ENCODE measurements around the gene SPIN1.
A peak's percentile ranks its signal among the peaks of the same experiment; 100 is the strongest.
"Not testable (repeated sequence)": the region's sequence is repeated elsewhere in the genome, so short reads cannot be mapped to it uniquely, and the experiment has no call there.

Gene SPIN1

DNA sequence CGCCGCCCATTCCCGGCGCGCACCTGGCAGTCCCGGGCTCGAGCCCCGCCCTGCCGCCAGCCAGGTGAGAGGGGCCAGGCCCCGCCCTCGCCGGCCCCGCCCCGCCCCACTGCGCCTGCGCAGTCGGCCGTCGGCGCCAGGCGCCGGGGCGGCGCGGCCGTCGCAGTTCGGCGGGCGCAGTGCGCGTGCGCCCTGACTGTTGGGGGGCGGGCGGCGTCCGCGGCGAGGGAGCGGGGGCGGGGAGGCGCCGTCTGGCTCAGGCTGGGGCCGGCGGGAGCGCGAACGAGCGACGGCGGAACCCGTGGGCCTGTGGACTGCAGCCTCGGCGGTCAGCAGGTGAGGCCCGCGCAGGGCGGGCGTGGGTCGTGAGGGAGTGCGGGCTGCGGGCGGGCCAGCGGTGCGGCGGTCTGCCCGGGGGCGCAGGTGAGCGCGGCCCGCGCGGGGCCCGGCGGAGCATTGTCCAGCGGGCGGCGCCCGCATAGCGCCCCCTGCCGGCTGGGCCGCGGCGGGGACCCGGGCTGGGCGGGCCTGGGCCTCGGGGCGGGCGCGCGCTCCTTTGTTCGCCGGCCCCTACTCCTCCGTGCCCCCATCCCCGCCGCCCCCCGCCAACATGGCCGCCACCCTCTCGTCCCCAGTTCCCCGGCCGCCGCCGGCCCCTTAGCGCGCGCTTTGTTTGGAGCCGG lies at the start of gene SPIN1:
TSS of gene SPIN1 (plus strand) at position 242 of the 683 bp plus-strand sequence. CDS start 38,096 bp downstream, outside the sequence.
- in situ Hi-C loops (cut with MboI; ENCODE audit: low pct_unique_long_range_greater_than_20kb, low sequenced_read_pairs) = loop anchor here (25.0 kb wide), 1 partner anchor 101 kb away; no protein-coding TSS in a partner anchor
- DNase-seq = peak; percentile 32

DNA sequence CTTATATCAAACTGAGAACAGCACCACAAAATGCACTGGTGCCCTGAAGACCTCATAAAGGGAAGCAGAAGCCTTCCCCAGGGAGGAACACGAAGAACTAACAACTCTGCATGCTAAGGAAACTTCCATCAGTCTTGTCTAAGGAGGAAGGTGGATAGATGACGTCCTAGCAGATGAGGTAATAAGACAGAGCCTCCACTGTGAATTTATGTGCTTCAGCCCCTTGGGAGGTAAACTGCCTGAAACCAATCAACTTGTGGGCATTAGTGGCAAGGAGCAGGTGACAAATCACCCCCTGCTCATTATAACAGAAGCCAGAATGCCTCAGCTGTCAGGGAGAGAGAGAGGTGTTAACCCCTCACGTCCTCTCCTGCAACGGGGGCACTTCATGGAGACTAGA lies 48.9 kb upstream of the SPIN1 start:
- in situ Hi-C loops (cut with MboI; ENCODE audit: low pct_unique_long_range_greater_than_20kb, low sequenced_read_pairs) = no loop called here
- peak; percentile 49 for DNase-seq

DNA sequence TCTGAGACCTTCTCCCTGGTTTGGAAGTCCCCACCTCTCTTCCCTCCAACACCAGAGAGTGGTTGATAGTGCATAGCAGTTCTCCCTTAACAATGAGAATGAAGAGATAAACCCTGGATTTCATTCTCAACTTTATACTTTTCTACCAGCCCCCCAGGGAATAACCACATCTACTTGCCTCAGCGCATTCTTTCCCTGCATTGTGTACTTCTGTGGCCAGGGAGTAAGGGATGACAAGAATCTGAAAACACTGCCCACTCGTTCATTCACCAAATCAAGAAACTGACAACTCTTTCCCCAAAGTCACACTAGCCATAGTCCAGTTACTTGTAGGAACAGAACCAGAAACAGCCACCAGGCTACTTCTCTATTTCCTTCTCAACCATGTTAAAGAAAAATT lies 46.0 kb upstream of the SPIN1 start:
- DNase-seq = no peak
- in situ Hi-C loops (cut with MboI; ENCODE audit: low pct_unique_long_range_greater_than_20kb, low sequenced_read_pairs) = no loop called here

DNA sequence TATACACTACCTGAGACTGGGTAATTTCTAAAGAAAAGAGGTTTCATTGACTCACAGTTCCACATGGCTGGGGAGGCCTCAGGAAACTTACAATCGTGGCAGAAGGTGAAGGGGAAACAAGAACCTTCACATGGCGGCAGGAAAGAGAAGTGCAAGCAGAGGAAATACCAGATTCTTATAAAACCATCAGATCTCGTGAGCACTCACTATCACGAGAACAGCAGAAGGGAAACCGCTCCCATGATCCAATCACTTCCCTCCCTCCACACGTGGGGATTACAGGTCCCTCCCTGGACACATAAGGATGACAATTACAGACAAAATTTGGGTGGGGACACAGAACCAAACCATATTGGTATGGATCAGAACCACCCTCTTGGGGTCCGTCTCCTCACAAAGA lies 44.2 kb upstream of the SPIN1 start:
- in situ Hi-C loops (cut with MboI; ENCODE audit: low pct_unique_long_range_greater_than_20kb, low sequenced_read_pairs) = no loop called here
- DNase-seq = peak; percentile 52

DNA sequence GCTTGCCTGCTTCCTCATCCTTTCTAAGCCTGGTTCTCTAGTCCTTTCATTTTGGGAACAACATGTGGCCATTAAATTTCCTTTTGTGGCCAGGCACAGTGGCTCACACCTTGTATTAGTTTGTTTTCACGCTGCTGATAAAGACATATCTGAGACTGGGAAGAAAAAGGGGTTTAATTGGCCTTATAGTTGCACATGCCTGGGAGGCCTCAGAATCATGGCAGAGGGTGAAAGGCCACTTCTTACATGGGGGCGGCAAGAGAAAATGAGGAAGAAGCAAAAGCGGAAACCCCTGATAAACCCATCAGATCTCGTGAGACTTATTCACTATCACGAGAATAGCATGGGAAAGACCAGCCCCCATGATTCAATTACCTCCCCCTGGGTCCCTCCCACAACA lies 37.9 kb upstream of the SPIN1 start:
- in situ Hi-C loops (cut with MboI; ENCODE audit: low pct_unique_long_range_greater_than_20kb, low sequenced_read_pairs) = not testable (repeated sequence)
- DNase-seq = peak; percentile 62

DNA sequence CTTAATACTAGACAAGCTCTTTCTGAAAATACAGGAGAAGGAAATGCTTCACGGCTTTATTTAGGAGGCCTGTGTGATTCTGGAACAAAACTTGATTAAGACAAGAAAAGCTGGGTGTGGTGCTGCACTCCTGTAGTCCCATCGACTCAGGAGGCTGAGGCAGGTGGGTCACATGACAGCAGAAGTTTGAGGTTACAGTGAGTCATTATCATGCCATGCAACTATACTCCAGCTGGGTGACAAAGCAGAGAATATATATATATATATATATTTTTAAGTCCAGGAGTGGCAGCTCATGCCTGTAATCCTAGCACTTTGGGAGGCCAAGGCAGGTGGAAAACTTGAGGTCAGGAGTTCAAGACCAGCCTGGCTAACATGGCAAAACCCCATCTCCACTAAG lies 33.1 kb upstream of the SPIN1 start:
- no peak for DNase-seq
- in situ Hi-C loops (cut with MboI; ENCODE audit: low pct_unique_long_range_greater_than_20kb, low sequenced_read_pairs) = no loop called here

DNA sequence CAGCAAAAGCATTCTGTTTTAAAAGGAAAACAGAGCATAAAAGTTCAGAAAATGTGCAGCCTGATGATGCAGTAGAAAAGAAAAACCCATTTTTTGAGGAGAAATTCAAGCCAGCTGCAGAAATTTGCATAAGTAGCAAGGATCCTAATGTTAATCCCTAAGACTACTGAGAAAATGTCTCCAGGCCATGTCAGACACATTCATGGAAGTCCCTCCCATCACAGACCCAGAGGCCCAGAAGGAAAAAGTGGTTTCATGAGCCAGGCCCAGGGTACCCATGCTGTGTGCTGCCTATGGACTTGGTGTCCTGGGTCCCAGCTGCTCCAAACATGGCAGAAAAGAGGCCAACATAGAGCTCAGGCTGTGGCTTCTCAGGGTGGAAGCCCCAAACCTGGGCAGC lies 31.0 kb upstream of the SPIN1 start:
- DNase-seq; in situ Hi-C loops (cut with MboI; ENCODE audit: low pct_unique_long_range_greater_than_20kb, low sequenced_read_pairs): not testable (repeated sequence)

DNA sequence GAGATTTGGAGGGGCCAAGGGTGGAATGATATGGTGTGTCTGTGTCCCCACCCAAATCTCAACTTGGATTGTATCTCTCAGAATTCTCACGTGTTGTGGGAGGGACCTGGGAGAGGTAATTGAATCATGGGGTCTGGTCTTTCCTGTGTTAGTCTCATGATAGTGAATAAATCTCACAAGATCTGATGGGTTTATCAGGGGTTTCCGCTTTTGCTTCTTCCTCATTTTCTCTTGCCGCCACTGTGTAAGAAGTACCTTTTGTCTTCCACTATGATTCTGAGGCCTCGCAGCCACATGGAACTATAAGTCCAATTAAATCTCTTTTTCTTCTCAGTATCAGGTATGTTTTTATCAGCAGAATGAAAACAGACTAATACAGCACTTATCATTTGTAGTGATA lies 29.5 kb upstream of the SPIN1 start:
- in situ Hi-C loops (cut with MboI; ENCODE audit: low pct_unique_long_range_greater_than_20kb, low sequenced_read_pairs) = no loop called here
- DNase-seq = peak; percentile 82

DNA sequence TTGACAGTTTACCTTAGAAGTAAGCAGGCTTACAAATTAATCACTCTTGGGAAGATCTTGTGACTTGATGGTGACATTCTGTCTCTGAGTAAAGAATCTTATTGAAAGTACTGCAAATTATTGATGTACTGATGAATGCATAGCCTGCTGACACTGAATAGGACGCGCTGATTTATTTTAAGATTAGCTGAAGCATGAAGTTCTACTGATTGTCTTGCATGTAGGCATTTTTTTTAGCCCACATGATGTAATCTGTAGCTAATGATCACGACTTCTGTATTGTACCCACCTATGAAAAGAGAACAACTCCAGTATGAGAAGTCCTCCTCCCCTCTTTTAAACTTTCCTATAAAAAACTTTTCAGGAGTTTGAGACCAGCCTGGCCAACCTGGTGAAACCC lies 28.3 kb upstream of the SPIN1 start:
- in situ Hi-C loops (cut with MboI; ENCODE audit: low pct_unique_long_range_greater_than_20kb, low sequenced_read_pairs) = no loop called here

DNA sequence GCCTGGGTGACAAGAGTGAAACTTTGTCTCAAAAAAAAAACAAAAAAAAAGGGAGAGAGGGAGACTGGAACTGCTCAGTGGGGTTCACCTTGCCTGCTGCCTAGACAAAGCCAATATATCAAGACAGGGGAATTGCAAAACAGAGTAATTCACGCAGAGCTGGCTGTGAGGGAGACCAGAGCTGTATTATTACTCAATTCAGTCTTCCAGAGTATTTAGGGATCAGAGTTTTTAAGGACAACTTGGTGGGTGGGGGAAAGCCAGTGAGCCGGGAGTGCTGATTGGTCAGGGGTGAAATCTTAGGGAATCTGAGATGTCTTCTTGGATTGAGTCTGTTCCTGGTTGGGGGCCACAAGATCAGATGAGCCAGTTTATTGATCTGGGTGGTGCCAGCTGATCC lies 25.6 kb upstream of the SPIN1 start:
- in situ Hi-C loops (cut with MboI; ENCODE audit: low pct_unique_long_range_greater_than_20kb, low sequenced_read_pairs) = no loop called here

More for the DNA sequence above, 28.3 kb upstream of the SPIN1 start:
- DNase-seq = no peak

DNA sequence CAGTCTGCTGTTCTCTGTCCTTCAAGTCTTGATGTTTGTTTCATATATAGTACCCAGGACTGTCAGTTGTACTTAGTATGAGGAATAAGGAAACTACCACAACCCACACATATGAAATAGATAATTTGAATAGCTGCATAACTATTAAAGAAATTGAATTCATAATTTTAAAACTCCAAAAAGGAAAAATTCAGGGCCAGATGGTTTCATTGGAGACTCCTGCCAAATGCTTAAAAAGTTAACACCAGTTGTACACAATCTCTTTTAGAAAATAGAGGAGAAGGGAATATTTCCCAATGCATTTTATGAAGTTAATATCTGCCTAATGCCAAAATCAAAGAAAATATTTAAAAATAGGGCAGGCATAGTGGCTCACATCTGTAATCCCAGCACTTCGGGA lies 24.6 kb upstream of the SPIN1 start:
- in situ Hi-C loops (cut with MboI; ENCODE audit: low pct_unique_long_range_greater_than_20kb, low sequenced_read_pairs) = no loop called here
- DNase-seq = no peak

More for the DNA sequence above, 25.6 kb upstream of the SPIN1 start:
- no peak for DNase-seq

DNA sequence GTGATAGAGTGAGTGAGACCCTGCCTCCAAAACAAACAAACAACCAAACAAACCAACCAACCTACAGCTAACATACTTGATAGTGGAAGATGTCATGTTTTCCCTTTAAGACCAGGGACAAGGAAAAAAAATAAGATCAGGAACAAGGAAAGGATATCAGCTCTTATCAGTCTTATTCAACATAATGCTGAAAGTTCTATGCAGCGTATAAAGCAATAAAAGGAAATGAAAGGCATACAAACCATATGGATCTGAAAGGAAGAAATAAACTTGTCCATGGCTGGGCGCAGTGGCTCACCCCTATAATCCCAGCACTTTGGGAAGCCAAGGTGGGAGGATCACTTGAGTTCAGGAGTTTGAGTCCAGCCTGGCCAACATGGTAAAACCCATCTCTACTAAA lies 23.5 kb upstream of the SPIN1 start:
- no peak for DNase-seq
- in situ Hi-C loops (cut with MboI; ENCODE audit: low pct_unique_long_range_greater_than_20kb, low sequenced_read_pairs) = no loop called here

DNA sequence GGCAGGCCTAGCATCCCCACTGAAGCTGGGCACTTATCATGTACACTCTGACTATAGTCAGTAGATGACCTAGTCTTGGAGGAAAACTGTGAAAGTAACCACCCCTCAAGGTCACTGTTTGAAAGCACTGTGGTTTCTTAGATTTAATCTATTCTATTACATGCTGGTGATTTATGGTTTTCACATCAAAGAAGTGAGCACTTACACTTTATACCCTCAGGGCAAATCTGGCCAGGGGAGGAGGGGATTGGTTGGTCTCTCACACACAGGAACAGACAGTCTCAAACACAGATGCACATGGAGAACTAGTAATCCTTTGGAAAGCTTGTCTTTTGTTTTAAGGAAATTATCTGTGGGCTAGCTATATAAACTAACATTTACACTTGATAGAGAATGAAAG lies 17.9 kb upstream of the SPIN1 start:
- in situ Hi-C loops (cut with MboI; ENCODE audit: low pct_unique_long_range_greater_than_20kb, low sequenced_read_pairs) = no loop called here
- no peak for DNase-seq

DNA sequence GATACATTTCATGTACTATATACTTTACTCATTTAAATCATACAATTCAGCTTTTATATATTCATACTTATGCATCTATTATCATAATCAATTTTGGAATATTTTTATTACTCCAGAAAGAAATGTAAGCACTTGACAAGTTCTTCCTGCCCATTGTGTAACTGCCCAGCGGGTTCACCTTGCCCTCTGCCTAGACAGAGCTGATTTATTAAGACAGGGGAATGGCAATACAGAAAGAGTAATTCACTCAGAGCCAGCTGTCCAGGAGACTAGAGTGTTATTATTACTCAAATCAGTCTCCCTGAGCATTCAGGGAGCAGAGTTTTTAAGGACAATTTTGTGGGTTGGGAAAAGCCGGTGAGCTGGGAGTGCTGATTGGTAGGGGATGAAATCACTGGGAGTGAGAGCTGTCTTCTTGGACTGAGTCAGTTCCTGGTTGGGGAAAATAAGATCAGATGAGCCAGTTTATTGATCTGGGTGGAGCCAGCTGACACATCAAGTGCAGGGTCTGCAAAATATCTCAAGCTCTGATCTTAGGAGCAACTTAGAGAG lies 16.1 kb upstream of the SPIN1 start:
- DNase-seq = no peak
- in situ Hi-C loops (cut with MboI; ENCODE audit: low pct_unique_long_range_greater_than_20kb, low sequenced_read_pairs) = no loop called here

DNA sequence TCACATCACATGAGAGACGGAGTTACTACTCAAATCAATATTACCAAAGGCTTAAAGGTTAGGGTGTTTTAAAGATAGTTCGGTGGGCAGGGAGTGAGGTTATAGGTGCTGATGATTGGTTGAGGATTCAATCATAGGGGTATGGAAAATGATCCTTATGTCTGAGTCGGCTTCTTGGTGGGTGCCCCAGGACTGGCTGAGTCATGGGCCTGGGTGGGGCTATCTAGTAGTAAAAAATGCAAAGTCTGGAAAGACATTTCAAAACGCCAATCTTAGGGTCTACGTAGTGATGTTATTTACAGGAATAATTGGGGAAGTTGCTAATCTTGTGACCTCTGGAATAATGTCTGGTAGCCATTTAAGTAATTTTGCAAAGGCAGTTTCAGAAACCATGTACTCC lies 15.2 kb upstream of the SPIN1 start:
- in situ Hi-C loops (cut with MboI; ENCODE audit: low pct_unique_long_range_greater_than_20kb, low sequenced_read_pairs) = no loop called here
- no peak for DNase-seq

DNA sequence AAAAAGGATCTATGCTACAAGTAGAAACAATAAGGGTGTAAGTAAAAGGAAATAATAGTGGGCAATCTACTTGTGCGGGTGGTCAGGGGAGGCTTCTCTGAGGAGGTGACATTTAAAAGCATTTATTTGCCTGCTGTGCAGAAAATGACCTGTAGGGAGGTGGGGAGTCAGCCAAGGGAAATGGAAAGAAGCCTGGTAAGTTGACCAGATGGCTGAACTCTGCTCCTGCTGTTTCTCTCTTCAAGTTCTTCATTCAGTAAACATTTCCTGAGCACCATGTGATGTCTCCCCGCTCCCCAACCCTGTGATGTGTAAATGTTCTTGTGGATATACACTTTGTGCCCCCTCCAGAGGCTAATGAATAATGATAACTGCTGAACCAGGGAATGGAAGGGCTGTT lies 9.9 kb upstream of the SPIN1 start:
- in situ Hi-C loops (cut with MboI; ENCODE audit: low pct_unique_long_range_greater_than_20kb, low sequenced_read_pairs) = loop anchor here (25.0 kb wide), 1 partner anchor 91 kb away; no protein-coding TSS in a partner anchor
- DNase-seq = no peak

DNA sequence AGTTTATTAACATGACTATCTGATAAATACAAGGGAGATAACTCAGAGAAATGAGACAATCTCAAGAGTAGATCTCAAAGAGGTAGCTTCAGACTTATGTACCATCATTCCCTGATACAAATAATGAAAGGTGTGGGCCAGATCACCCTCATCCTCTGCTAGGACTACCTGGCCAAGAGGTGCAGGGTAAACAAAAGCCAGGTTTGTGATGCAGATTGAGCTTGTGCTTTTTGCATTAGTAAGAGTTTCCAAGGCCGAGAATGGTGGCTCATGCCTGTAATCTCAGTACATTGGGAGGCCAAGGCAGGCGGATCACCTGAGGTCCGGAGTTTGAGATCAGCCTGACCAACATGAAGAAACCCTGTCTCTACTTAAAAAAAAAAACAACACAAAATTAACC lies 8.9 kb upstream of the SPIN1 start:
- no peak for DNase-seq
- in situ Hi-C loops (cut with MboI; ENCODE audit: low pct_unique_long_range_greater_than_20kb, low sequenced_read_pairs) = loop anchor here (25.0 kb wide), 1 partner anchor 92 kb away; no protein-coding TSS in a partner anchor

DNA sequence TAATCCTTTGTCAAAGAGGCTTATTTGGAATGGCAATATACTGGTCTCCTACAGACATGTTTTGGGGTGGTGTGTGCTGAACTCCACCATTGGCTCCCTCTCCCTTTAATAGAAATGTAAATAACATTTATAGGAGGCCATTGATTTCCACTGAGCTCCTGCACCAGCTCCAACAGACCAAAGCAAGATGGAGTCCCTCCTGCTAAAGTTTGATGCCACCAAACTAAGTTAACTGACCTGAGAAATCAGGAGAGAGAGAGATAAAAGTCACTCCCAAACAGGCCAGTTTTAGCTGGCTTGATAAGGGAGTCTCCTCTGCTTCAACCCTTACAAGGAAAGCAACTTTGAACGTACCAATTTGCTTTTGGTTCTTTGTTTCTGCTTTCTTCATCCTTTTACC lies 8.1 kb upstream of the SPIN1 start:
- in situ Hi-C loops (cut with MboI; ENCODE audit: low pct_unique_long_range_greater_than_20kb, low sequenced_read_pairs) = loop anchor here (25.0 kb wide), 1 partner anchor 93 kb away; no protein-coding TSS in a partner anchor
- no peak for DNase-seq

DNA sequence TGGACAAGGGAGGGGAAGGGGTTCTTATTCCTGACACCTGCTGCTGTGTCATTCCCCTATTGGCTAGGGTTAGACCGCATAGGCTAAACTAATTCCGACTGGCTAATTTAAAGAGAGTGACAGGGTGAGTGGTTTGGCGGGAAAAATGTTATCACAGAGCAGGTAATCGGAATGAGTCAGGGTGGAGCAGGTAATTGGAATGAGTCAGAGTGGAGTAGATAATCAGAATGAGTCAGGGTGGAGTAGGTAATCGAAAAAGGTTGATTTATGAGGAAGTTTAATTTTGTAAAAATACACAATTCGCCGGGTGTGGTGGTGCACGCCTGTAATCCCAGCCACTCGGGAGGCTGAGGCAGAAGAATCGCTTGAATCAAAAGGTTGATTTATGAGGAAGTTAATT lies 6.9 kb upstream of the SPIN1 start:
- in situ Hi-C loops (cut with MboI; ENCODE audit: low pct_unique_long_range_greater_than_20kb, low sequenced_read_pairs) = loop anchor here (25.0 kb wide), 1 partner anchor 94 kb away; no protein-coding TSS in a partner anchor
- not testable (repeated sequence) for DNase-seq

DNA sequence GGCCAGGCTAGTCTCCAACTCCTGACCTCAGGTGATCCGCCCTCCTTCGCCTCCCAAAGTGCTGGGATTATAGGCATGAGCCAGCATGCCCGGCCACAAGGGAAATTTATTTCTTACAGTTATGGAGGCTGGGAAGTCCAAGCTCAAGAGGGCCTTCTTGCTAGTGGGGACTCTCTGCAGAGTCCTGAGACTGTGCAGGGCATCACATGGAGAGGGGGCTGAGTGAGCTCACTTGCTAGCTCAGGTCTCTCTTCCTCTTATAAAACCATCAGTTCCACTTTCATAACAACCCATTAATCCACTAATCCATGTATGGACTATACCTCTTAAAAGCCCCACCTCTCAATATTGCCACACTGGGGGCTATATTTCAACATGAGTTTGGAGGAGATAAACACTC lies 5.1 kb upstream of the SPIN1 start:
- in situ Hi-C loops (cut with MboI; ENCODE audit: low pct_unique_long_range_greater_than_20kb, low sequenced_read_pairs) = loop anchor here (25.0 kb wide), 1 partner anchor 96 kb away; no protein-coding TSS in a partner anchor
- no peak for DNase-seq

DNA sequence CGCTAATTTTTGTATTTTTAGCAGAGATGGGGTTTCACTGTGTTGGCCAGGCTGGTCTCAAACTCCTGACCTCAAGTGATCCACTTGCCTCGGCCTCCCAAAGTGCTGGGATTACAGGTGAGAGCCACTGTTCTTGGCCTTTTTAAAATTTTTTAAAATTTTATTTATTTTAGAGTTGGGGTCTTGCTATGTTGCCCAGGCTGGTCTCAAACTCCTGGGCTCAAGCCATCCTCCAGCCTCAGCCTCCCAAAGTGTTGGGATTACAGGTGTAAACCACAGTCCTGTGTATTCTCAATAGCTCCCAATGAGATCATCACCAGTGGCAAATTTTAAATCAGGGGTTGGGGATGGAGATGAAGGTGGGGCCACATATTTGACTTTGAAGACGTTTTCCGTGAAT lies 2.1 kb upstream of the SPIN1 start:
- in situ Hi-C loops (cut with MboI; ENCODE audit: low pct_unique_long_range_greater_than_20kb, low sequenced_read_pairs) = loop anchor here (25.0 kb wide), 1 partner anchor 99 kb away; no protein-coding TSS in a partner anchor
- DNase-seq = not testable (repeated sequence)
